ENCODE results near the gene PHLDB2. TPM values are rescaled to one million over a fixed set of nuclear protein-coding genes. Genes with fewer than 3 reads are reported as not detected.

Gene PHLDB2
- total and polyA plus RNA-seq, 2 of the 13 experiments (the other 11 are each of a cell fraction or from before 2014, with no cell fraction given): 8.4 to 23.6 TPM

GRCh38 chr3:111810909-111811308 is 48.2 kb upstream of the PHLDB2 start:
- TF ChIP-seq FOXK2 (IDR thresholded peaks at IDR 0.05) (no peak), HNRNPUL1 (IDR thresholded peaks at IDR 0.05; ENCODE audit: low read depth, low read length) (no peak), ZNF263 (CRISPR knock-in tag; IDR thresholded peaks at IDR 0.05) (no peak), AGO2 (optimal IDR thresholded peaks at IDR 0.05; ENCODE audit: low read depth, low read length) (no peak), THAP11 (CRISPR knock-in tag; IDR thresholded peaks at IDR 0.05) (no peak), ZNF747 (CRISPR knock-in tag; IDR thresholded peaks at IDR 0.05; ENCODE audit: borderline replicate concordance) (no peak), NFAT5 (CRISPR knock-in tag; IDR thresholded peaks at IDR 0.05) (no peak), SMAD3 (CRISPR knock-in tag; IDR thresholded peaks at IDR 0.05) (no peak), ZNF652 (CRISPR knock-in tag; IDR thresholded peaks at IDR 0.05; ENCODE audit: borderline replicate concordance, low read depth) (no peak), XBP1 (CRISPR knock-in tag; IDR thresholded peaks at IDR 0.05) (no peak), ZNF33B (CRISPR knock-in tag; IDR thresholded peaks at IDR 0.05) (no peak), ZNF362 (CRISPR knock-in tag; IDR thresholded peaks at IDR 0.05; ENCODE audit: borderline replicate concordance) (no peak)
- TF ChIP-seq, protein P1, sequence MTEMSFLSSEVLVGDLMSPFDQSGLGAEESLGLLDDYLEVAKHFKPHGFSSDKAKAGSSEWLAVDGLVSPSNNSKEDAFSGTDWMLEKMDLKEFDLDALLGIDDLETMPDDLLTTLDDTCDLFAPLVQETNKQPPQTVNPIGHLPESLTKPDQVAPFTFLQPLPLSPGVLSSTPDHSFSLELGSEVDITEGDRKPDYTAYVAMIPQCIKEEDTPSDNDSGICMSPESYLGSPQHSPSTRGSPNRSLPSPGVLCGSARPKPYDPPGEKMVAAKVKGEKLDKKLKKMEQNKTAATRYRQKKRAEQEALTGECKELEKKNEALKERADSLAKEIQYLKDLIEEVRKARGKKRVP (CRISPR knock-in tag; IDR thresholded peaks at IDR 0.05): no peak
- TF ChIP-seq, protein P2, sequence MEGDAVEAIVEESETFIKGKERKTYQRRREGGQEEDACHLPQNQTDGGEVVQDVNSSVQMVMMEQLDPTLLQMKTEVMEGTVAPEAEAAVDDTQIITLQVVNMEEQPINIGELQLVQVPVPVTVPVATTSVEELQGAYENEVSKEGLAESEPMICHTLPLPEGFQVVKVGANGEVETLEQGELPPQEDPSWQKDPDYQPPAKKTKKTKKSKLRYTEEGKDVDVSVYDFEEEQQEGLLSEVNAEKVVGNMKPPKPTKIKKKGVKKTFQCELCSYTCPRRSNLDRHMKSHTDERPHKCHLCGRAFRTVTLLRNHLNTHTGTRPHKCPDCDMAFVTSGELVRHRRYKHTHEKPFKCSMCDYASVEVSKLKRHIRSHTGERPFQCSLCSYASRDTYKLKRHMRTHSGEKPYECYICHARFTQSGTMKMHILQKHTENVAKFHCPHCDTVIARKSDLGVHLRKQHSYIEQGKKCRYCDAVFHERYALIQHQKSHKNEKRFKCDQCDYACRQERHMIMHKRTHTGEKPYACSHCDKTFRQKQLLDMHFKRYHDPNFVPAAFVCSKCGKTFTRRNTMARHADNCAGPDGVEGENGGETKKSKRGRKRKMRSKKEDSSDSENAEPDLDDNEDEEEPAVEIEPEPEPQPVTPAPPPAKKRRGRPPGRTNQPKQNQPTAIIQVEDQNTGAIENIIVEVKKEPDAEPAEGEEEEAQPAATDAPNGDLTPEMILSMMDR (CRISPR knock-in tag; IDR thresholded peaks at IDR 0.05): no peak
- Histone ChIP-seq H4K20me1 (ENCODE audit: insufficient read depth, low read length) (no peaks in the 10 kb centered on the region; the same call in 1 of the 2 replicates), H3K27me3 (ENCODE audit: control insufficient read depth in 1 of 2, insufficient read depth in 2 of 2, low read length in 2 of 2) (no peaks in the 10 kb centered on the region), H3K9me3 (ENCODE audit: low read length) (peaks cover 10% of the 10 kb centered on the region; the same call in 1 of the 2 replicates), H3K9ac (ENCODE audit: insufficient read depth, low read depth, low read length) (no peak overlapping the region), H3K79me2 (ENCODE audit: insufficient read depth, low read length) (no peaks in the 10 kb centered on the region), H3K4me3 (replicated peaks in 1 of 3; ENCODE audit: insufficient read depth in 1 of 3, low read depth in 2 of 3, low read length in 3 of 3) (no peak overlapping the region), H2AFZ (ENCODE audit: low read length) (no peak overlapping the region), H3K4me1 (ENCODE audit: insufficient read depth, low read length) (peaks cover 25% of the 10 kb centered on the region), H3K27ac (ENCODE audit: extremely low read length, insufficient read depth, low read length) (no peak overlapping the region), H3K36me3 (replicated peaks in 1 of 2; ENCODE audit: control insufficient read depth in 1 of 2, insufficient read depth in 2 of 2, low read length in 2 of 2) (no peaks in the 10 kb centered on the region; a peak in 1 of 5 replicates), H3K4me2 (ENCODE audit: low read depth, low read length) (no peak overlapping the region)
- ATAC-seq: no peak
- in situ Hi-C loops (cut with HindIII; ENCODE audit: extremely low pct_ligation_motif_present, low pct_unique_long_range_greater_than_20kb) (no loop called here), intact Hi-C loops (cut with micrococcal nuclease; ENCODE audit: unreplicated experiment) (no loop called here)
- DNase-seq (ENCODE audit: low spot score): peak; percentile 13
- ChIA-PET POLR2A (no interaction called here), CTCF (ENCODE audit: low intra/inter-chr PET ratio, low total read pairs) (no interaction called here)
- FAIRE-seq: no peak
- BruUV-seq (replicated peaks): no TSS peak
